ENCODE measurements around the gene RBM43. TPM values are rescaled to one million over a fixed set of nuclear protein-coding genes. Genes with fewer than 3 reads are reported as not detected.
"Not testable (repeated sequence)": the region's sequence is repeated elsewhere in the genome, so short reads cannot be mapped to it uniquely, and the experiment has no call there.

Gene RBM43
- polyA plus RNA-seq, 6 donors from 2014 or later = 0.96 to 3.6 (median 3.0) TPM; not detected in 1

DNA sequence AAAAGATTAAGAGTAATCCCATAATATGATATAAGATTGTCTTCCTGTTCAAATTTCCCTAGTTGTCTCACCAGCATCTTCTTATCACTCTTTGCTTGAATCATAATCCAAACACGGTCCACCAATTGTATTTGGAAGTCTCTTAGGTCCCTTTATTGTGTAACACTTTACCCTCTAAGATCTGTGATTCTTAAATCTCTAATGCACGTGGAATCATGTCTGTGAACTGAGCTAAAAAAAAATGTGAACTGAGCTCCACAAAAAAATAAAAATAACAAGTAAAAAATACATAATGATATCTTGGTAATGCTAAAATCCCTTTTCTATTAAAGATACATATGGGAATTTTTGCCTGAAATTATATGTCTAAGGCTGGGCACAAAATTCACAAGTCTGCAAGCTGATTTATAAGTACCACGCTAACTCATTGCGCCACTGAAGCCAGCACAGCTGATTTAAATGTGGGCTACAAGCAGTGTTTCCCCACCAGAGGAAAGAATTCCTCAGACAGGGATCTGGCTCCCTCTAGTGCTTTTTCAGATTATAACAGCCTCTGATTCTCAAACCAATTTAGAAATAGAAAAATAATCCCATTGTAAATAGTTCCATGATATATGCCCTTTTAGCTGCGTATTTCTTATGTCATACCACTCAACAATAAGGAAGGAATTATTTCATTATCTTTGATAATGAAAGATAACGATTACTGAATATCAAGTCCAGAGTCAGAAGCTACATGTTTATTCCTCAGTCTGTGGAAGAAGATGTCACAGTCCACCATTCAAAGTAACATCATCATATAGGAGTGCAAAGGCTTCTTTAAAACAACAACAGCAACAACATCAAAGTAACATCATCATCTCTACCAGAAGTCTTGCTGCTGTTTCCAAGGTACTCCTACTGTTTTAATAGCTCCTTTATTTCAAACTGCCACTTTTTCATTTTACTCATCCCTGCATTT, 22.9 kb downstream of the RBM43 start:
- H3K9me3 Mint-ChIP-seq = no peaks in the 10 kb centered on the region

DNA sequence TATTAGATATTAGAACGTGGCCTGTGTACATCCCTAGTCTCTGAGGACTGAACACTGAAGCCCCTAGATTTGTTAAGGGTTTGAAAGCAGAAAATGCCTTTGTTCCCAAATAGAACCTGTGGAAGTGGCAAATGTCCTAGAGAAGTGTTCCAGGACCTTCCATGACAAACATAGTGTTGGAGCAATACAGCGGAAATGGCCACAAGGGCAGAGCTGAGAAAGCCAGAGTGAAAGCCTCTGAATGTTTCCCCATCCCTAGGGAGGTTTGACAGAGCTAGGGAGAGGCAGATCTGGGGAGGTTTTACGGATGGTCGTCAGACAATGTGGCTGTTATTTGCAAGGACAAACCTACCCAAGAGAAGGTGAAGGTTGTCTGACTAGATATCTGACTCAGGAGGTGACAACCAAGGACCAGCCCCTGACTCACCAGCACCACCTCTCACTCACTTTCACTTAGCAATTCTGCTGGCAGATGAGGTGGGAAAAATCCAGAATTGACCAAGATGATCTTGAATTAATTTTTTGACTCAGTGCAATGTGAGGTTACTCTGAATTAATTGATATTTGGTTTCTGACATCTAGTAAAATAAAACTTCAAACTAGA, 24.1 kb downstream of the RBM43 start:
- Mint-ChIP-seq H3K27ac (peak overlapping the region in 1 of 6 donors; percentile 38), H3K4me3 (no peak overlapping the region), H3K27me3 (peaks cover 0 to 5% (median 0%) of the 10 kb centered on the region in 3 donors), H3K36me3 (no peaks in the 10 kb centered on the region), H3K4me1 (no peaks in the 10 kb centered on the region), H3K9me3 (no peaks in the 10 kb centered on the region)
- ATAC-seq (ENCODE audit: low read depth in 2 of 2) (no peak), DNase-seq (no peak)

More for the DNA sequence above, 22.9 kb downstream of the RBM43 start:
- ATAC-seq (ENCODE audit: low read depth in 2 of 2) (peak; percentile 55 to 57), DNase-seq (peak; percentile 21)
- Mint-ChIP-seq H3K4me1 (no peaks in the 10 kb centered on the region), H3K27ac (no peak overlapping the region), H3K36me3 (no peaks in the 10 kb centered on the region), H3K27me3 (peaks cover 0 to 5% (median 0%) of the 10 kb centered on the region in 3 donors), H3K4me3 (no peak overlapping the region)

DNA sequence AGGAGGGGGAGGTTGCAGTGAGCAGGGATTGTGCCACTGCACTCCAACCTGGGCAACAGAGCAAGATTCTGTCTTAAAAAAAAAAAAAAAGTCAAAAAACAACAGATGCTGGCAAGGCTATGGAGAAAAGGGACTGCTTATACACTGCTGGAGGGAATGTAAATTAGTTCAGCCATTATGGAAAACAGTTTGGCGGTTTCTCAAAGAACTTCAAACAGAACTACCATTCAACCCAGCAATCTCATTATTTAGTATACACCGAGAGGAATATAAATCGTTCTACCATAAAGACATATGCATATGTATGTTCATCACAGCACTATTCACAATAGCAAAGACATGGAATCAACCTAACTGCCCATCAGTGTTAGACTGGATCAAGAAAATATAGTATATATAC, 27.9 kb downstream of the RBM43 start:
- peaks cover under 1 to 20% (median 9%) of the 10 kb centered on the region in 3 donors for H3K27me3 Mint-ChIP-seq
- H3K4me1 Mint-ChIP-seq; H3K27ac Mint-ChIP-seq; DNase-seq; H3K4me3 Mint-ChIP-seq; H3K9me3 Mint-ChIP-seq; ATAC-seq (ENCODE audit: low read depth in 2 of 2); H3K36me3 Mint-ChIP-seq: not testable (repeated sequence)

DNA sequence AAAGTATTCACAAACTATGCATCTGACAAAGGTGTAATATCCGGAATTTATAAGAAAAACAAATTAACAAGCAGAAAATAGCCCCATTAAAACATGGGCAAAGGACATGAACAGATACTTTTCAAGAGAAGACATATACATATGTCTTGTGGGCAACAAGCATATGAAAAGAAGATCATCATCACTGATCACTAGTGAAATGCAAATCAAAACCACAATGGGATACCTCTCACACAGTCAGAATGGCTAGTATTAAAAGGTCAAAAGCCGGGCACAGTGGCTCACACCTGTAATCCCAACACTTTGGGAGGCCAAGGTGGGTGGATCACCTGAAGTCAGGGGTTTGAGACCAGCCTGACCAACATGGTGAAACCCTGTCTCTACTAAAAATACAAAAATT, 28.4 kb downstream of the RBM43 start:
- not testable (repeated sequence) for H3K4me1 Mint-ChIP-seq, DNase-seq

DNA sequence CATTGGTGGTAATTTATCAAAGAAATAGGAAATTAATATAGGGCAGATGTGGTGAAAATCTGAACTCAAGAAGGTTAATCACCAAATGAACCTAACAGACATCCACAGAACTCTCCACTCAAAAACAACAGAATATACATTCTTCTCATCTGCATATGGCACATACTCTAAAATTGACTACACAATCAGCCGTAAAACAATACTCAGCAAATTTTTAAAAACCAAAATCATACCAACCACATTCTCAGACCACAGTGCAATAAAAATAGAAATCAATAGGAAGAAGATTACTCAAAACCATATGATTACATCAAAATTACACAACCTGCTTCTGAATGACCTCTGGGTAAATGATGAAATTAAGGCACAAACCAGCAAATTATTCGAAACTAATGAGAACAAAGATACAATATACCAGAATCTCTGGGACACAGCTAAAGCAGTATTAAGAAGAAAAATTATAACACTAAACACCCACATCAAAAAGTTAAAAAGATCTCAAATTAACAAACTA, 31.0 kb downstream of the RBM43 start:
- no peaks in the 10 kb centered on the region for H3K9me3 Mint-ChIP-seq
- H3K36me3 Mint-ChIP-seq = no peaks in the 10 kb centered on the region
- no peak for DNase-seq

More for the DNA sequence above, 28.4 kb downstream of the RBM43 start:
- H3K4me3 Mint-ChIP-seq; H3K27ac Mint-ChIP-seq; H3K36me3 Mint-ChIP-seq; H3K9me3 Mint-ChIP-seq; ATAC-seq (ENCODE audit: low read depth in 2 of 2): not testable (repeated sequence)
- H3K27me3 Mint-ChIP-seq = peaks cover 0 to 20% (median 11%) of the 10 kb centered on the region in 3 donors

DNA sequence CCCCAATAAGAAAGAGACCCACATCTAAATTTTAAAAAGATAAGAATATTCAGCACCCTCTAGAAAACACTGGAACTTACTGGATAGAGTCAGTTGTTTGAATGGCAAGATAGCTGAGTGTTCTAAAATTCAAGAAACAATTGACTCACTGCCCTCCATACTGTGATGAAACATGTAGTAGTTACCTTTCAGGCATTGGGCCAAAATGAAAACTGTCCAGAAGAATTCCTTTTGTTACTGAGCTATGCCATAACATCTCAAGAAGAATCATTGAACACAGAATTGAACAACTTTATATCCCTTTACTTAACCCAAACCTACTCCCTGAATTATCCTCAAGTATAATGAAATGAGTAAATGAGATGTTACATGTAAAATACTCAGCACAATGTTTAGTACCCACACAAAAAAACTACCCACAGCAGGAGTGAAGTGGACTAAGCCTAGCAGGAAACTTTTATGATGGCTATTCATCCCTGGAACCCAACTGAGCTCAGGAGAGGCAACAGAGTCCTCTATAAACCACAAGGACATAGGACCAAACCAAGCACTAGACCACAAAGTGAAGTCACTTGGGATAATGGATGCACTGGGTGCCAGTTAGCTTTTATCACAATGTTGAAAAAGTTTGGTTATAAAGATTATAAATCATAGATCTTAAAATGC, 32.7 kb downstream of the RBM43 start:
- DNase-seq (no peak), ATAC-seq (ENCODE audit: low read depth in 2 of 2) (no peak)
- Mint-ChIP-seq H3K9me3 (no peaks in the 10 kb centered on the region), H3K27ac (no peak overlapping the region), H3K27me3 (peaks cover 0 to 25% (median 18%) of the 10 kb centered on the region in 3 donors), H3K4me1 (no peaks in the 10 kb centered on the region), H3K36me3 (no peaks in the 10 kb centered on the region), H3K4me3 (no peak overlapping the region)

More for the DNA sequence above, 31.0 kb downstream of the RBM43 start:
- no peak overlapping the region for H3K27ac Mint-ChIP-seq
- no peak for ATAC-seq (ENCODE audit: low read depth in 2 of 2)
- no peaks in the 10 kb centered on the region for H3K4me1 Mint-ChIP-seq
- no peak overlapping the region for H3K4me3 Mint-ChIP-seq
- H3K27me3 Mint-ChIP-seq = peaks cover 0 to 25% (median 14%) of the 10 kb centered on the region in 3 donors

DNA sequence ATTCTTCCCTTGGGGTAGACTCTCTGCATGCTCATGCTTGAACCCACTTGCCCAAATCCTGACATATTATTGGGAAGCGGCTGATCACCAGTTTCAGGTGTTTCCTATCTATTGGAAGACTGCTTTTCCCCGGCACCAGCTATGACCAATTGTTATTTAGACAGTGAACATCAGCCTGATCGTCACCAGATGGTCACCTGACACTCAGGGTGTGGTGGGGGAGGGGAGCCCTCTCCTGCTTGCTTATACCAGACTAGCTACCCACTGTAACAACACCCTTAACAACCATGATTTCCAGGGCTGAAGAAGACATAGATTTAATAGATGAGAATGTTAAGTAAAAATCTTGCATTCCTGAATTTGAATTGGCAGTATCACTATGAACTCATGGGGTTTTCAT, 44.3 kb downstream of the RBM43 start:
- Mint-ChIP-seq H3K9me3 (peaks cover 0 to under 1% (median 0%) of the 10 kb centered on the region in 7 donors), H3K27me3 (peaks cover under 1 to 14% (median 2%) of the 10 kb centered on the region in 3 donors), H3K27ac (peak overlapping the region in 1 of 6 donors; percentile 39), H3K36me3 (no peaks in the 10 kb centered on the region), H3K4me1 (no peaks in the 10 kb centered on the region), H3K4me3 (peak overlapping the region in 1 of 8 donors; percentile 12)
- ATAC-seq (ENCODE audit: low read depth in 2 of 2) (no peak), DNase-seq (no peak)

DNA sequence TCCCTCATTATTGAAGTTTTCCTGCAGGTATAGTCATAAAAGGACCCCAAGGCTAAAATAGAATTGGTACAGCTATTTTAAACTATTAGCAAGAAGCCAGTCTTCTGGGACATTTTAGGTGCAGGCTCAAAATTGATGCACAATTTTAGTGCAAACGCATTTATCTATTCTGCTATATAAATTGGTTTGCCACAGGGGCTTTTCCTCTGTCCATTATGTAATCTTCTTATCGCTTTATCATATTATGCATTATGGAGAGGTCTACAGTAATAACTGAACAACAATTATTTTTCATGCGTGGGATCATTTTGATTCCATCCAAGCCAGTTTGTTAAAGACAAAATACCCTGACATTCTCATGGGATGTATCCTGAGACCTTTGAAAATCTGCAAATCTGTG, 54.6 kb downstream of the RBM43 start:
- no peak overlapping the region for H3K4me3 Mint-ChIP-seq
- H3K27ac Mint-ChIP-seq = no peak overlapping the region
- no peaks in the 10 kb centered on the region for H3K9me3 Mint-ChIP-seq
- peaks cover 0 to 2% (median 0%) of the 10 kb centered on the region in 3 donors for H3K27me3 Mint-ChIP-seq
- H3K36me3 Mint-ChIP-seq = no peaks in the 10 kb centered on the region
- DNase-seq = no peak
- H3K4me1 Mint-ChIP-seq = no peaks in the 10 kb centered on the region
- ATAC-seq (ENCODE audit: low read depth in 2 of 2) = no peak

DNA sequence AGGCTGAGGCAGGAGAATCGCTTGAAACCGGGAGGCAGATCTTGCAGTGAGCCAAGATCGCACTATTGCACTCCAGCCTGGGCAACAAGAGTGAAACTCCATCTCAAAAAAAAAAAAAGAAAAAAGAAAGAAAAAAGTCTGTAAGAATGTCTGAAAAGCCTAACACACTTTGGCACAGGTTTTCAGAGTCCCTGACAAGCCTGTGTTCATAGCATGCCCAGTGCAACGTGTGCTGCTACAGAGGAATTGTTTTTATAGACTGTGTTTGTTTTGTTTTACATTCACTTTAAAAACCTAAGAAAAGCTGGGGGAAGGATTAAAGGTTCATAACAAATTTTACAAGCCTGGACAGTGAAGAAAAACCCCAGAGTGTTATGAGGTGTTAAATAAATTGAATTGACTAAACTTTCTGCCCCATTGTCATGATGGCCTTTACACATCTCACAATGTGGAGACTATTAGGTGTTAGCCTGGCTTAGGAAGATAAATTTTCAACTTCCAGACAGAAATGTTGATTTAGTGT, 55.2 kb downstream of the RBM43 start:
- ATAC-seq (ENCODE audit: low read depth in 2 of 2) (no peak), DNase-seq (no peak)
- Mint-ChIP-seq H3K9me3 (no peaks in the 10 kb centered on the region), H3K36me3 (no peaks in the 10 kb centered on the region), H3K27me3 (no peaks in the 10 kb centered on the region), H3K27ac (no peak overlapping the region), H3K4me1 (no peaks in the 10 kb centered on the region), H3K4me3 (no peak overlapping the region)

DNA sequence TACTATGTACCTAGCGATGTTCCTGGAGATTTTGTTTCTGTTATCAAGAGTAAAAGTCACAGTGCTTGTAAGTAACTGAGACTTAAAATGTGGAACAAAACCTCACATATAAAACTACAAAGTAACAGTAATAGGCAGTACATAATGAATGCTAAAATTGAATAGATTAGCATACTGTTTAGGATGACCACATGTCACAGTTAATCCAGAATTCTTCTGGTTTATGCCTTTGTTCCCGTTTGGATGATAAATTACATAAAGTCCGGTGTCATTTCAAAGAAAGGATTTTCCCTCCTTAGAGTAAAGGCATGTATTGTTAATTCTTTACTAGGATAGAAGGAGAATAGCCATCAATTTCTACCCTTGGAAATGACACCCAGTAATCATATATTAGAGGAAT, 56.1 kb downstream of the RBM43 start:
- no peak overlapping the region for H3K27ac Mint-ChIP-seq
- no peak for ATAC-seq (ENCODE audit: low read depth in 2 of 2)
- no peaks in the 10 kb centered on the region for H3K9me3 Mint-ChIP-seq
- no peaks in the 10 kb centered on the region for H3K4me1 Mint-ChIP-seq
- H3K4me3 Mint-ChIP-seq = no peak overlapping the region
- no peak for DNase-seq
- H3K27me3 Mint-ChIP-seq = no peaks in the 10 kb centered on the region
- H3K36me3 Mint-ChIP-seq = no peaks in the 10 kb centered on the region

DNA sequence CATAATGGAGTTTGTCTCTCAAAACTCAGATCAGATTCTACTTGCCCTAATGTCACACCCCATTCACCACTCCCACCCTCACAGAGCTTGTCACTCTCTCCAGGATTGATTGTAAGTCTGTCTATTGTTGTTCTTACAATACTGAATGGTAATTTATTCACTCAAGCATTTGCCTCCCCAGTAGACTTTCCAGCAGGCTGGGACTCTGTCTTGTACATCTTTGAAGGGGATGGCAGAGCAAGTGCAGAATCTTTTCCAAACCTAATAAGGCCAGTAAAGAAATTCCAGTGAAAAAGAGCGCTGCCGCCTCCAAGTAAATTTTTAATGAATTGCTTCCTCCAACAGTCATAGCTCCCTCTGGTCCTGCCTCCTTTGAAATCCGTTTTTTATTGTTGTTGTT, 56.9 kb downstream of the RBM43 start:
- Mint-ChIP-seq H3K9me3 (no peaks in the 10 kb centered on the region), H3K27me3 (no peaks in the 10 kb centered on the region), H3K4me1 (no peaks in the 10 kb centered on the region)

DNA sequence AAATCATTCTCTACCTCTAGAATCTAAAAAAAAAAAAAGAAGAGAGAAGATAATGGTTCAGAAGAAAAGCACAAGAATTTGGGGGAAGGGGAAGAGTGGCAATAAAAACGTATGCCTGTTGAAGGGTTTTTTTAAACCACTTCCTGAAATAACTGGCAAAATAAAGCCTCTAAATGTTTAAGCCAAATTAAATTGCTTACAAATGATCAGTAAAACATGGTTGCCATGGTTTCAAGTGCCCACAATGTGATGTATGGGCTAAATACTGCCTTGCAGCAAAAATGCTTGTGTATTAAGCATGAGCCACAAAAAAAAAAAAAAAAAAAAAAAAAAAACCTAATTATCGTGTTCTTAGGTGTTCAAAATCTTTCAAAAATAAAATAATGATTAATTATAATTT, 60.8 kb downstream of the RBM43 start:
- Mint-ChIP-seq H3K4me3 (no peak overlapping the region), H3K9me3 (peaks cover 0 to 2% (median 0%) of the 10 kb centered on the region in 7 donors), H3K27ac (no peak overlapping the region), H3K4me1 (no peaks in the 10 kb centered on the region), H3K27me3 (peaks cover 3 to 11% (median 6%) of the 10 kb centered on the region in 3 donors), H3K36me3 (no peaks in the 10 kb centered on the region)
- ATAC-seq (ENCODE audit: low read depth in 2 of 2) = no peak
- no peak for DNase-seq

More for the DNA sequence above, 56.9 kb downstream of the RBM43 start:
- no peak overlapping the region for H3K27ac Mint-ChIP-seq
- H3K4me3 Mint-ChIP-seq = no peak overlapping the region
- ATAC-seq (ENCODE audit: low read depth in 2 of 2) = no peak
- no peaks in the 10 kb centered on the region for H3K36me3 Mint-ChIP-seq
- DNase-seq = no peak

DNA sequence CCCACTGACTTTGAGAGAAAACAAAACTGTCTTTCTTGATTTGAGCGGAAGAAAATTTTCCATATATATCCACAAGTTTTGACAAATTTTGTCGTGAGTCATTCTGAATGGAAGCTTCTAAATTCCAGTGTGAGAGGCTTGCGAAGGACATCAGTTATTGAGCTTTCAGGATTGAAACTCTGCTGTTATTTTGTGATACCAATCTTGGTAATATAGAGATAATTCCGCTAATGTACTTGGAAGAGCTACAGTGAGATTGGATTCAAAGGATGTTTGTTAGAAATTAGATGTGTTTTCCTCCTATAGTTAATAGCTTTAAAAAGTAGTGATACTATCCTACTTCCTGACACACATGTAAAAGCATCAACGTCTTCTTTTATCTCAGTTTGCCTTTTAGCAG, 61.4 kb downstream of the RBM43 start:
- Mint-ChIP-seq H3K9me3 (peaks cover 0 to 2% (median 0%) of the 10 kb centered on the region in 7 donors), H3K36me3 (no peaks in the 10 kb centered on the region), H3K4me3 (no peak overlapping the region), H3K27me3 (peaks cover 6 to 11% (median 7%) of the 10 kb centered on the region in 3 donors), H3K27ac (no peak overlapping the region), H3K4me1 (no peaks in the 10 kb centered on the region)
- DNase-seq = no peak
- ATAC-seq (ENCODE audit: low read depth in 2 of 2) = no peak

All from naive B cell (primary cell).